HG03095 (cell line): ENCODE data around the gene TRAF2.
"Not testable (repeated sequence)": the region's sequence is repeated elsewhere in the genome, so short reads cannot be mapped to it uniquely, and the experiment has no call there.

Experiments
- ATAC-seq: cut with Tn5 transposase; IDR thresholded peaks from one replicate; pipeline ENCODE4 v1.9.1; 2021; ENCODE audit warnings: moderate library complexity; ENCODE audit not compliant: unreplicated experiment

The TRAF2 gene

DNA sequence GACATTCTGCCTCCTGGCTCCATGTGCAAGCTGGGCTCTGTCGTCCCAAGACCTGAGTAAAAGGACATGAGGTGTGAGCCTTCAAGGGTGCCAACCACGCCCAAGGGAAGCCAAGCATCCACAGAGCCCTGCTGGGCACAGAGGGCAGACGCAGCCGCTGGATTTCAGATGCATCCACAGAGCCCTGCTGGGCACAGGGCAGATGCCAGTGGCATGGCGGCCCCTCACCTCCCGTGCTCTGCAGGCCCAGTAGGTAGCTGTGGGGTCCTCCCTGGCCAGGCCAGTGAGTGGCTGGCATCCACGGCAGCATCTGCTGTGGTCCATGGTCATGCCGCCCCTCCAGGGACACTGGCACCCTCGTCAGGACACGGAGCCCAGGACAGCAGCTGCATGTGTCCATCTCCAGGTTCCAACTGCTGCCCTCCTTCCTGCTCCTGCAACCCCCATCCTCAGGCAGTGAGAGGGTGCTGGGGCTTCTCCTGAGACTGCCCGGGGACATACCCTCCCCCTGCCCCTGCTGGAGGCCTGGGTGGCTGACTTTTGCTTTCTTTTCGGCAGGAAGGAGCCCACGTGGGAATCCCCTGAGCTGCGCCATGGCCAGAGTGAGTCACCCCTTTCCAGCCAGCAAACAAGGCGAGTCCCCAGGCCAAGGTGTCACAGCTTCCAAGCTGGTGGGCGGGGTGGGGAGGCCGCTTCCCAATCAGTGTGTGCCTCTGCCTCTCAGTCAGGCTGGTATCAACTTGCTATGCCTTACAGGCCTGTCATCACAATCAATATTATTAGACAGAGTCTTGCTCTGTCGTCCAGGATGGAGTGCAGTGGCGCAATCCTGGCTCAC lies 4.0 kb upstream of the TRAF2 start:
- no peak for ATAC-seq

- ATAC-seq: not testable (repeated sequence)
Measured at GRCh38 chr9:136882947-136883283, 3.4 kb upstream of the TRAF2 start.

DNA sequence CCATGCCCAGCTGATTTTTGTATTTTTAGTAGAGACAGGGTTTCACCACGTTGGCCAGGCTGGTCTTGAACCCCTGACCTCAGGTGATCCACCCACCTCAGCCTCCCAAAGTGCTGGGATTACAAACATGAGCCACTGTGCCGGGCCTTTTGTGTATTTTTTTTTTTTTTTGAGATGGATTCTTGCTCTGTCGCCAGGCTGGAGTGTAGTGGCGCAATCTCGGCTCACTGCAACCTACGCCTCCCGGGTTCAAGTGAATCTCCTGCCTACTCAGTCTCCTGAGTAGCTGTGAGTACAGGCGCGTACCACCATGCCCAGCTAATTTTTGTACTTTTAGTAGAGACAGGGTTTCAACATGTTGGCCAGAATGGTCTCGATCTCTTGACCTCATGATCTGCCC lies 2.6 kb upstream of the TRAF2 start:
- ATAC-seq: not testable (repeated sequence)

DNA sequence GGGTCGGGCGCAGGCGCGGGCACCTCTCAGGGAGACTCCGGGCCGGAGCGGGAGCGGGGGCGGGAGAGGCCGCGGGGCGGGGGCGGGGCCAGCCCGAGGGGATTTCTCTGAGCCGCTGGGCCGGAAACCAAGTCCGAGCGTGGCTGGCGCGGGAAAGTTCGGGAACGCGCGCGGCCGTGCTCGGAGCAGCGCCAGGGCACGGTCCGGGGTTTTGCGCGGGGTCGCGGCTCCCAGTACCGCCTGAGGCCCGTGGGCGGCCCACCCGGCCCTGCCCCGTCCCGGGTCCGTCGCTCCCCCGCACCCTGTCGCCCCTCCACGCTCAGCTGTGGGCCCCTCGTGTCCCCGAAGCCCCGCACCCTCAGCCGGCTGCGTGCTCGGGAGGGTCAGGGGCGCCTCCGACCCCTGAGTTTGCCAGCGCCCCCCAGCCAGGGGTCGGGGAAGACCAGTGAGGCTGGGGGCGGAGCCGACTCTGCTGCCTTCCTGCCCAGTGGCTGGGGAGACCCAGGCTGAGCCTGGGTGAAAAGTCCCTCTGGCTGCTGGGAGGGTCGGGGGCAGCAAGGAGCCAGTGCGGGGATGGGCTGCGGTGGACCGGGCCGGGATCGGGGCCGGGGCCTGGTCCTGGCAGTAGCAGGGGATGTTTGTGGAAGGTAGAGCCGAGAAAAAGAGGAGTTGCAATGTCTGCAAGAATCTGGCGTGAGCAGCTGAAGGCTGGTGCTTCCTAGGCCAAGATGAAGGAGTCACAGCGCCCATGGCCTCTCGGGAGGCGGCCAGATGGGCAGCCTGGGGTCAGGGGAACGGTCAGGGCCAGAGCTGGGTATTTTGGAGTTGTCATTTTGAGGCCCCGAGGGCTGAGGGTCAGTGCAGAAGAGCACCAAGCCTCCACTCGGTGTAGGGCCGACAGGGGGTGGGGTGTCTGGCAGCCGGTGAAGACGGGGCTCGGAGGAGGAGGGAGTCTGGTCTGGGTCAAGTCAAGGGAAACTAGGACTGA lies 588 bp downstream of the TRAF2 start:
- ATAC-seq: peak; percentile 15

GRCh38 chr9:136888454-136888853 lies 2.1 kb downstream of the TRAF2 start:
- no peak for ATAC-seq

- no peak for ATAC-seq
Measured at GRCh38 chr9:136889858-136890257, 3.5 kb downstream of the TRAF2 start.

- no peak for ATAC-seq
Measured at GRCh38 chr9:136890661-136891060, 4.3 kb downstream of the TRAF2 start.

DNA sequence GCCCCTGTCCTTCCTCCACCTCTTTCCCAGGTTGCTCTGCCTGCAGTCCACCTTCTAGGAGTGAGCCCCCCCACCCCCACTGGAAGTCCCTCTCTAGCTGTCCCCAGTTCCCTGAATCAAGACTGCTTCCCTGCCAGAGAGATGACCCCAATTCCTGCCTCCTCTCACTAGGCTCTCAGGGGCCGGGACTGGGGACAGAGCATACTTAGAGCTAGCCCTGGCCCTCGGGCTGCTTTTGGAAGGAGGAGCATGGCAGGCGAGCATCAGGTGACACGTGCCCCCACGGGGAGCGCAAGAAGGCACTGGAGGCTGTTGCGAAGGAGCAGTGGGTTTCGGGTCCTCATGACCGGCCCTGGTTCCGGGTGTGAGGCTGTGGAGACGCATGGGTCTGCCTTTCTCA lies 9.7 kb downstream of the TRAF2 start:
- no peak for ATAC-seq

DNA sequence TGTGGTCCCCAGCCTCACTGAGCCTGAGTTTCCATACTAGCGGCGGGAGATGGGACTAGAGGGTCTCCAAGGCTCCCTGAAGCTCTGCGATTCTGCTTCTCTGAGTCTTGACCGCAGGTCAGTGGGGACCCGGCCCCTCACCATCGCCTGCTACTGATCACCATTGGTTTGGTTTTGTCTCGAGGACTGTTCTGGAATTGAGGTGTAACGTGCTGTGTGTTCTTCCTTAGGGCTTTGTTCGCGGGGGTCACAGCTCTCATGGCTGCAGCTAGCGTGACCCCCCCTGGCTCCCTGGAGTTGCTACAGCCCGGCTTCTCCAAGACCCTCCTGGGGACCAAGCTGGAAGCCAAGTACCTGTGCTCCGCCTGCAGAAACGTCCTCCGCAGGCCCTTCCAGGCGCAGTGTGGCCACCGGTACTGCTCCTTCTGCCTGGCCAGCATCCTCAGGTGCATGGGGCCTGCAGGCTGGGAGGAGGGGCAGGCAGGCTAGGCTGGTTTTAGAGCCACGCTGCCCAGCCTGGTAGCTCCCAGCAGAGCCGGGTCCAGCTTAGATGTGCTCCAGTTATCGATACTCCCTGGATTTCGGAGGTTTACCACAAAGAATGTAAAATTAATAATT lies 12.3 kb downstream of the TRAF2 start:
- no peak for ATAC-seq

DNA sequence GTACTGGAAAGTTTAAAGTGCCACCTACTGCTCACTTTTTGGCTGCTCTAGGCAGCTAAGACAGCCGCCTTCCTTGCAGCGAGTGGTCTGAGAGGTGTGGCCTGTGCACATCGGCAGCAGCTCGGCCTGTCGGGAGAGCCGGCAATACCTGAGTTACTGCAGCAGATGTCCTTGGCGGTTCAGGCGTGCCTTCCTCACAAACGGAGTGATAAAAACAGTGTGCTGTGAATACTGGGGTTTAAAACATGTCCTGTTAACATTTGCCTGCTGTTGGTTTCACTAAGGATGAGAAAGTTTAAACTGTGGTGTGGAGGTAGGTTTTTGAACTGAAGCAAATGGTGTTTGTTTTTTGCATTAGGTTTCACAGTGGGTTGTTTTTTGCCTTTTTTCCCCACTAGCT lies 12.9 kb downstream of the TRAF2 start:
- peak; percentile 35 for ATAC-seq

GRCh38 chr9:136900556-136900955 lies 14.2 kb downstream of the TRAF2 start:
- no peak for ATAC-seq

GRCh38 chr9:136900988-136901515 lies 14.7 kb downstream of the TRAF2 start:
- no peak for ATAC-seq

DNA sequence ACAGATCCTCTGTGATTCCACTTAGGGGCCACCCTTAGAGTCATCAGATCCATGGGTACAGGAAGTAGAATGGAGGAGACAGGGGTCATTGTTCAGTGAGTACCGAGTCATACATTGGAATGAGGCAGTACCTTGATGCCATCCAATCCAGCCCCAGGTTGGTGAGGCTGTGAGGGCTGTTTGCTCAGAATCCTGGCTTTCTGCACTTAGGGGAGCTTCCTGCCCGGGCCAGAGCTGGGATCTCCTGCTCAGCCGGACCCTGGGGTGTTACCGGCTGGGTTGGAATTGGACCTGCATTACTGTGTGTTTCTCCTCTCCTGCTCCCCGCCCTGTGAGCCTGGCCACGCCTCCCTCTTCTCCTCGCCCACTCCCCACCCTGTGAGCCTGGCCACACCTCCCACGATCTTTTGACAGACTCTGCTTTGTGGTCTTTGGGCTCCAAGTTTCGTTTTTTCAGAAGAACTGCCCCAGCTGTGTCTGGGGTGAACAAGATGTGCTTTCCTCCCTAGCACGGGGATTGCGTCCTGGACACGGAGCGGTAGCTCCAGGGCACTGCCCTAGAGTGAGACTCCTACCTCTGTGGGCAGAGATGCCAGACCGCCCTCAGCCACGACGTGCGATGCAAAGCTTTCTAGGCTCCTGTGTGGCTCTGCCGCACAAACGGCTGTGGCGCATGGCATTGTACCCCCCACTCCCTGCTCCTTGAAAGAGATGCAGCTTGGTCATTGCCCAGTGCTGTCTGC lies 15.4 kb downstream of the TRAF2 start:
- no peak for ATAC-seq

DNA sequence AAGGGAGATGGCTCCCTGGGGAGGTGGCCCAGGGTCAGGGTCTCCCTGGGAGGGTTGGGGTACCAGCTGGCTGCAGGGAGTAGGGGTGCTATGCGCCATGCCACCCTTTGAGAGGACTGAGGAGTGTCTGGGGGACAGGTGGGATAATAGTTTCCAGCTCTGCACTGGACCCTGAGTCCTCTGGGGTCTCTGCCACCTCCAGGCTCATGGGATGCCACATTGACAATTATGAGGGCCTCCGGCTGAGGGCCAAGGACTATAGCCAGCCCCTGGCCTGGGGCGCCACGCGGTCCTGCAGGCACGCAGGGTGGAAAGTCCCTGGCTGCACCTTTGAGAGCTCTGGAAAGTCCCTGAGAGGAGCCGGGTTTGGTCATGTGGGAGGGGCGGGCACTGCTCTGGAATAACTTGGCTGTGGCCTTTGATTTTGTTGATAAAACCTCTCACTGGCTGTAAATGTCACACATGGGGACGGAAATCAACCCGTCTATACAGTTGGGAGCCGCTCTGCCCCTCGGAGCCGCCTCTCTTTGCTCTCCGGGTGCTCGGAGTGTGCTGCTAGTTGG lies 16.0 kb downstream of the TRAF2 start:
- ATAC-seq: peak; percentile 42

DNA sequence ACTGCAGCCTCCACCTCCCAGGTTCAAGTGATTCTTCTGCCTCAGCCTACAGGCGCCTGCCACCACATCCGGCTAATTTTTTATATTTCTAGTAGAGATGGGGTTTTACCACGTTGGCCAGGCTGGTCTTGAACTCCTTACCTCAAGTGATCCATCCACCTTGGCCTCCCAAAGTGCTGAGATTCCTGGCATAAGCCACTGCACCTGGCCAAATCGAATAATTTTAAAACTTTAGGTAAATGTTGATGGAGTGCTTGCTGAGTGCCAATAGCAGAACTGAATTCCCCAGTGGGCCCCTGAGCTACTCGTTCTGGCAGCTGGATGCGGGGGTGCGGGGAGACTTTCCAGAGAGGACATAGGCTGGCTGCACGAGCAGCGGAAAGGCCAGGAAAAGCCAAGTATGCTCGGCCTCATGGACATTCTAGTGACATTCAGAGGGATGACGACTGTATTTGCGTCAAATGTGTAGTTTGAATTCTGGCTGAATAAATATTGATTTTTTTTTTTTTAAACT lies 16.8 kb downstream of the TRAF2 start:
- no peak for ATAC-seq

DNA sequence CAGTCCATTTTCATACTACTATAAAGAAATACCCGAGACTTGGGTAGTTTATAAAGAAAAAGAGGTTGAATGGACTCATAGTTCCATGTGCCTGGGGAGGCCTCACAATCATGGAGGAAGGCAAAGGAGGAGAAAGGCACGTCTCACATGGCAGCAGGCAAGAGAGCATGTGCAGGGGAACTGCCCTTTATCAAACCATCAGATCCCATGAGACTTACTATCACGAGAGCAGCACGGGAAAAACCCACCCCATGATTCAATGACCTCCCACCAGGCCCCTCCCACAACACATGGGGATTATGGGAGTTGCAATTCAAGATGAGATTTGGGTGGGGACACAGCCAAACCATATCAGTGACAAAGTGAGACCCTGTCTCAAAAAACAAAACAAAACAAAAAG lies 19.9 kb downstream of the TRAF2 start:
- ATAC-seq: no peak

DNA sequence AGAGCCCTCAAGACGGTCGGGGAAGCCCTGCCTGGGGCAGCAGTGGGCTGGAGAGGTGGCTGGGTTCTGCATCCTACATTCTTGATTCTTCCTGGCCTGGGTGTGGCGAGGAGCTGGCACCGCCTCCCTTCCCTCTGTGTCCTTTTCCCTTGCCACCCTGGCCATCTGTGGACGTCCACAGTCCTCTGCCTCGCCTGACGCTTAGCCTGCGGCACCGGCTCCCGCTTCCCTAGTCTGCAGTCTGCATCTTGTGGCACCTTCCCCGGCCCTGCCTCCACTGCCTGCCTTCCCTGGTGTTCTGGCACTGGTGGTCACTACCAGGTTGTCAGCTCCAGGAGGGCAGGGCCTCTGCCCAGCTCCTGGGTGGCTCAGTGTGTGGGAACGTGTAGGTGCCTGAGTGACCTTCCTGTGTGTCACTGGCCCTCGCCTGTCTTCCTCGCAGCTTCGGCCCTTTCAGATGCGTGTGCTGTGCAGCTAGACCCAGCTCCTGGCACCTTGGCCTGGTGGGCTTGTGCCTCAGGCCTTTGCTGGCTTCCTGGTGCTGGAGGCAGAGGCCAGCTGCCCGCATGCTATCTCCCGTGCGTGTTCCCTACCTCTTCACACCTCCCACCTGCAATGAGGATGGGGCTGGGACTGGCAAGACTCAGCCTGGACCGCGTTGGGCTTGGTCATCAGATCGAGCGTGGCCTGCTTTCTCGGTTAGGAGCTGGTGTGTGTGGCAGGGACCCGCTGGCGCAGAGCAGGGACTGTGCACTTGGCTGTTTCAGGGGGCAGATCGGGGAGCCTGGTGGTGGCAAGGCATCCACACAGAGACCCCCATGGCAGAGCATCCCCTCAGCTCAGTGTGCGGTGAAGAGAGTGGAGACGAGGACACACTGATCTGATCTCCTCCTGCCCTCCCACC lies 20.9 kb downstream of the TRAF2 start:
- no peak for ATAC-seq

GRCh38 chr9:136910197-136910900 lies 24.0 kb downstream of the TRAF2 start:
- ATAC-seq: no peak
